Measurements from ENCODE around the gene ERC2.
A peak's percentile ranks its signal among the peaks of the same experiment; 100 is the strongest.
"Not testable (repeated sequence)": the region's sequence is repeated elsewhere in the genome, so short reads cannot be mapped to it uniquely, and the experiment has no call there.

The ERC2 gene

GRCh38 chr3:56304069-56304468 is 164.2 kb downstream of the ERC2 start:
- no peak for DNase-seq

DNA sequence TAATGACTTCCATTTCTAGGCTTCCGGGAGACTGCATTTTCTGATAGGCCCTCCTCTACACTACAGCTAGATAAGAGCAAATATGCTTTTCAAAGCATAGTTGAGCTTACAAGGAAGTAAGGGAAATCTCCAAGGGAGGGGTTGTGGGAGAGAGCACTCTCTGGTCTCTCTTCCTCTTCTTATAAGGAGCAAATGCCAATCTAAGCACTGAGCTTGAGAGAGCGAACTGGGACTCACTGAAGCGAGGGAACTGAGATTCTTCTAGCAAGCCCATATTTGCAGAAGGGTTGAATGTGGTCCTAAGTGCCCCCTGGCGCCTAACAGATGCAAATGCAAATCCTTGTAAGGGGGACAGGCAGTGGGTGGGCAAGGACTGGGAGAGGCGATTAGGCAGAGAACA is 164.8 kb downstream of the ERC2 start:
- peak; percentile 6 for DNase-seq

GRCh38 chr3:56302417-56302816 is 165.8 kb downstream of the ERC2 start:
- no peak for DNase-seq

- DNase-seq: no peak
Observed at GRCh38 chr3:56297281-56297840, 170.9 kb downstream of the ERC2 start.

GRCh38 chr3:56296361-56296760 is 171.9 kb downstream of the ERC2 start:
- no peak for DNase-seq

GRCh38 chr3:56295161-56295560 is 173.1 kb downstream of the ERC2 start:
- DNase-seq: no peak

DNA sequence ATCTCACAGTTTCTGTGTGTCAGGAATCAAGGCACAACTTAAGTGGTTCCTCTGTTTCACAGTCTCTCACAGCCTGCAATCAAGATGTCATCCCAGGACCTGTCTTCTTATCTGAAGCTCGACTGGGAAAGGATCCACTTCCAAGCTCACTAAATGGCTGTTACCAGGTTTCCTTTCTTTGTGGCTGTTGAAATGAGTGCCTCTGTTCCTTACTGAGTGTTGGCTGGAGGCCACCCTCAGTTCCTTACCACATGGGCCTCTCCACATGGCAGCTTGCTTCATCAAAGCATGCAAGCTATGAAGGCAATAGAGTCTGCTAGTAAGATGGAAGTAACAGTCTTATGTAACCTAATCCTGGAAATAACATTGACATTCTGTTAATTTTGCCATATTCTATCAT is 174.0 kb downstream of the ERC2 start:
- no peak for DNase-seq

DNA sequence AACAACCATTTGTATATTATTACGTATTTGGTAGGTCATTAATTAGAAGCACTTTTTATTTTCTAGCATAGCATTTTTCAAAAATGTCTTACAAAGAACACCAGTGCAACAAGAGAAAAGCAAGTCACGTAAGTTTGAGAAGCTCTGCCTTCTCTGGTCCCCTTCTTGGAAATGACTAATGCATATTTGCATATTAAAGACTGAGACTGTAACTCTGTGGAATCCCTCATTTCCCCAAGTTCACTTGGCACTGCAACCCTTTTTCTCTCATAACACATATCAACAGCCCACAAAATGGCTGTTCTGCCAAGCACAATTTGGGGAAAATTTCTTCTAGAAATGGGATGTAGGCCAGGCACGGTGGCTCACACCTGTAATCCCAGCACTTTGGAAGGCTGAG is 176.3 kb downstream of the ERC2 start:
- no peak for DNase-seq

DNA sequence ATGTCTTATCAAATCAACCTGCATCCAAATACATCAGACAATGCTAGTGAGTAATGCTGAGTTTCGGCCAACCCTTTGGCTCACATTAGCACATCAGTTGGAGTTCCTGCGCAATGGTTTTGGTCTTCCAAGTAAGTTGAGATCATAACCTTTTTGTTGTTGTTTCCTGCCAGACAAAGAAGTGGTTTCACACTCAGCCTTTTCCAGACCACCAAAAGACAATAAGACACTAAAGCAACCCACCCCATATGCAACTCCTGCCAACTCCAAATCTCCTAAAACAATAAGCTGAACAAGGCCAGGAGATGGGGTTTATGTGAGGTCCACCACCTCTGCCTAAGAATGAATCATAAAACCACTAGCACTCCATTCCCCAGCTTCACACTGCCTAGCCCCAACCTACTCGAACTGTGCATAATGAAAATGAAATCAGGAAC is 177.0 kb downstream of the ERC2 start:
- DNase-seq: no peak

DNA sequence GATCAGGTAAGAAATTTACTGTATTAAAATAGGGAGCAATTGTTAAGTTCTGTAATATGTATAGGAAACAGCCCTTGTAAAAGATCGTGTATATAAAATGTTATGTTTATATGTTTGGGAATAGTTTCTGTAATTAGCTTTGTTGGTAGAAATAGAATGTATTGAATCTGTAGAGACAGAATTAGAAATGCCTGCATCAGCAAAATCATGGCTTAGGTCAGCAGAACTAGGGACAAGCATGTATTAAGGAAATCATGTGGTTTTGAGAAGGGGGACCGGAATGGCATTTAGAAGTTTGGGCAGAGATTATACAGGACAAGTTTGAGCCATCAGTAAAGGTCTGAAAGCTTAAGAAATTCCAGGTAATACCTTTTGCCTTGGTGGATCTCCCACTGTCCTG is 177.9 kb downstream of the ERC2 start:
- DNase-seq: no peak

GRCh38 chr3:56288258-56288657 is 180.0 kb downstream of the ERC2 start:
- DNase-seq: no peak

- DNase-seq: no peak
Observed at GRCh38 chr3:56282341-56282740, 185.9 kb downstream of the ERC2 start.

- DNase-seq: no peak
Observed at GRCh38 chr3:56277236-56277635, 191.0 kb downstream of the ERC2 start.

DNA sequence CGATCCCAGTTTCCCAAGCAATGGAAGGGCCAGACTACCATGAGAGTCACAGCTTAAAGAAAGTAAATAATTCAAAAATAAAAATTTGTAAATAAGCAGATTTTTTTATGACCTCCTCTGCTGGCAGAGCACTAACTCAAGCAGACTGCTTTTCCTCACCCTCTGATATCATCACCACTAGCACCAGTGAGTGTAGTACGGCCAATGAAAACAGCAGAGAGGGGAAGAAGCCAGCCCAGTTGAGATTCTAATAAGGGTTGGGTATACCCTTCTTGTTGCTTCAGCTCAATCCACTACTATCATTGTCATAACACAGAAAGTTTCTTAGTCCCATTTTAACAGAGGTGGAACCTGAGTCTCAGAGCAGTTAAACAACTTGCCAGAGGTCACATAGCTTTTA is 193.1 kb downstream of the ERC2 start:
- no peak for DNase-seq

- DNase-seq: peak; percentile 41
Observed at GRCh38 chr3:56269755-56270535, 198.3 kb downstream of the ERC2 start.

GRCh38 chr3:56268616-56269383 is 199.5 kb downstream of the ERC2 start:
- no peak for DNase-seq

DNA sequence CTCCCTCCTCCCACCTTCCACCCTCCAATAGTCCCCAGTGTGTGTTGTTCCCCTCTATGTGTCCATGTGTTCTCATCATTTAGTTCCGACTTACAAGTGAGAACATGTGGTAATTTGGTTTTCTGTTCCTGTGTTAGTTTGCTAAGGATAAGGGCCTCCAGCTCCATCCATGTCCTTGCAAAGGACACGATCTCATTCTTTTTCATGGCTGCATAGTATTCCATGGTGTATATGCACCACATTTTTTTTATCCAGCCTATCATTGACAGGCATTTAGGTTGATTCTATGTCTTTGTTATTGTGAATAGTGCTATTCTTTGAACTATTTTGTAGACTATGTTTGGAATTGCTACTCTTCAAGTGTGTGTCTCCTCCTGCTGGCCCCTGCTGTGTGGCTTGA is 206.4 kb downstream of the ERC2 start:
- DNase-seq: not testable (repeated sequence)

GRCh38 chr3:56260262-56260661 is 208.0 kb downstream of the ERC2 start:
- no peak for DNase-seq

DNA sequence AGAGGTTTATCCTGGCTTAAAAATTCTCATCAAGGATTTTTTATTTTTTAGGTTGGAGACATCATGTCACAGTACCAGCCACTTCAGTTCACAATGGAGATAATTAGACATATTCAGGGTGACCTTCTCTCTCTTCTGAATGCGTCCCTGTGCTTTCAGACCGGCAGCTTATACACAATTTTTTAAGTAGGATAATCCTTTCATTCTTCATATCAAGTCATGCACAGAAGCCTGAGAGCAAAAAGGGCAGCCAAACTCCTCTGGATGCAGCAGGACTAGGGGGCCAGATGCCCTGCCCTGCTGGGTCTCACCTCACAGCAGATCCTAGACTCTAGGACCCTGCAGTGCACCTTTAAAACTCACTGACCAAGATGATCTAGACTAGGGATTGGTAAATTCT is 210.4 kb downstream of the ERC2 start:
- DNase-seq: no peak

- no peak for DNase-seq
Observed at GRCh38 chr3:56254835-56255234, 213.4 kb downstream of the ERC2 start.

DNA sequence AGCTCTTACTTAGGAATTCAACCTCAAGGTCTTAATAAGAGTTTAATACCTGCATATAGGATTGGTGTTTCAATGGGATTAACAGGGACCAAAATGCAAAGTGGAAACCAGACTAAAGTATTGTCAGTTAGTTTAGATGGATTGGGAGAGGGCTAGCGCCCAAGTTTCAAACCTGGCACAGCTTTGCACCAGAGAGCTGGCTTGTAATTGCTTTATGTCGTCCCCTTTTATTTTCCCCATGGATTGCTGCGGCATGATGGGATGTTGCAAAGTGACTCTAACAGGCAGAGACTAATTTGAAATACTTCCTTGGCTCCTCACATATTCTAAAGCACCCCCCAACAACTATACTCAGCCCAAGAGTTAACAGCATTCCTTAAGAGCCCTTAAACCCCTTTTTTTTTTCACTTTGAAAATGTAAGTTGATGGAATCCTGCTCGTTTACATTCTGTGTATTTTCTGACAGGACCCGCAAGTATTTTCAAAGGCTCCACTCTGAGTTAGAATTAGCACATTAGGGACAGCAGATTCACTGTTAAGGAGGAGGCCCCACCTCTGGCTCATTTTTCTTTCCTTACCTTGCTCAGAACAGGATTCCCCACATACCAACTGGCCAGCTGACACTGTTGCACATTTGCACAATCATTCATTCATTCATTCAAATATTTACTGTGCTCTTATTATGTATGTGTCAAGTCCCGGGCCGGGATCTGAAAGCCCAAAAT is 214.2 kb downstream of the ERC2 start:
- DNase-seq: no peak

DNA sequence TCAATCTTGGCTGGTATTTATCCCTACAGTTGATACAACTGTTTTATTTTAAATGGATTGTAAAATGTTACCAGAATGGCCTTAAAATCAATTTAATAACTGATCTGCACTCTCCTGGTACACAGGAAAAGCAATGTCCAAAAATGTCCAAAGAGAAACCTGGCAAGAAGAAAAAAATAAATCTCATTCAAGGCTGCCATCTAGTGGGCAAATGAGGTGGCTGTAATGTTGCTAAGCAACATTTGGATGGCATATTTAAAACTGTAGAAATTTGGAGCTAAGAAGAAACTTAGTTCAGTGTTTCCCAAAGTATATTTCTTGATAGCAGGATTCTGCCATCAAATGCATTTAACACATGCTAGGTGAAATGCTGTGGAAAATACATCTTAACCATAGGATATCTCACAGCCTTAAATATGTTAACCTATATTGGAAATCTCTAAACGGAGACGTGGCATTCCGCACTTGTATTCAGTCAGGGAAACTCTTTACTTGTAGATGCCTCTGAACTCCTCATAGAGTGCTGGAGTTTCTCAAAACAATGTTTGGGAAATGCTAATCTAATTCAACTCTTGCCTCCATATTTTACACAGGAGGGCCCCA is 216.8 kb downstream of the ERC2 start:
- no peak for DNase-seq

DNA sequence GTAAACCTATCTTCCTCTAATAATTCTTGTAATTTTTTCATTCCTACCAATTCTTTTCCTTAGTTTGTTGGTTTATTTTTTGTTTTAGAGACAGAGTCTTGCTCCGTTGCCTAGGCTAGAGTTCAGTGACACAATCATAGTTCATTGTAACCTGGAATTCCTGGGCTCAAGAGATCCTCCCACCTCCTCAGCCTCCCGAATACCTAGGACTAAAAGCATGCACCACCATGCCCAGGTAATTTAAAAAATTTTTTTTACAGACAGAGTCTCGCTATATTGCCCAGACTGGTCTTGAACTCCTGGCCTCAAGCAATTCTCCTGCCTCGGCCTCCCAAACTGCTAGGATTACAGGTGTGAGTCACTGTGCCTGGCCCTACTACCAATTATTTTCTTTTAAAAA is 220.2 kb downstream of the ERC2 start:
- DNase-seq: no peak

All from NCI-H446 treated with DMSO at 0.1 percent for 48 hours (cell line).